GM18499 (cell line): ENCODE results near the gene NRAP.

ENCODE experiments used
- ATAC-seq: cut with Tn5 transposase; IDR thresholded peaks from one replicate; pipeline ENCODE4 v1.9.1; 2021; ENCODE audit warnings: moderate number of reproducible peaks; ENCODE audit not compliant: insufficient read depth, unreplicated experiment

The NRAP gene, protein sequence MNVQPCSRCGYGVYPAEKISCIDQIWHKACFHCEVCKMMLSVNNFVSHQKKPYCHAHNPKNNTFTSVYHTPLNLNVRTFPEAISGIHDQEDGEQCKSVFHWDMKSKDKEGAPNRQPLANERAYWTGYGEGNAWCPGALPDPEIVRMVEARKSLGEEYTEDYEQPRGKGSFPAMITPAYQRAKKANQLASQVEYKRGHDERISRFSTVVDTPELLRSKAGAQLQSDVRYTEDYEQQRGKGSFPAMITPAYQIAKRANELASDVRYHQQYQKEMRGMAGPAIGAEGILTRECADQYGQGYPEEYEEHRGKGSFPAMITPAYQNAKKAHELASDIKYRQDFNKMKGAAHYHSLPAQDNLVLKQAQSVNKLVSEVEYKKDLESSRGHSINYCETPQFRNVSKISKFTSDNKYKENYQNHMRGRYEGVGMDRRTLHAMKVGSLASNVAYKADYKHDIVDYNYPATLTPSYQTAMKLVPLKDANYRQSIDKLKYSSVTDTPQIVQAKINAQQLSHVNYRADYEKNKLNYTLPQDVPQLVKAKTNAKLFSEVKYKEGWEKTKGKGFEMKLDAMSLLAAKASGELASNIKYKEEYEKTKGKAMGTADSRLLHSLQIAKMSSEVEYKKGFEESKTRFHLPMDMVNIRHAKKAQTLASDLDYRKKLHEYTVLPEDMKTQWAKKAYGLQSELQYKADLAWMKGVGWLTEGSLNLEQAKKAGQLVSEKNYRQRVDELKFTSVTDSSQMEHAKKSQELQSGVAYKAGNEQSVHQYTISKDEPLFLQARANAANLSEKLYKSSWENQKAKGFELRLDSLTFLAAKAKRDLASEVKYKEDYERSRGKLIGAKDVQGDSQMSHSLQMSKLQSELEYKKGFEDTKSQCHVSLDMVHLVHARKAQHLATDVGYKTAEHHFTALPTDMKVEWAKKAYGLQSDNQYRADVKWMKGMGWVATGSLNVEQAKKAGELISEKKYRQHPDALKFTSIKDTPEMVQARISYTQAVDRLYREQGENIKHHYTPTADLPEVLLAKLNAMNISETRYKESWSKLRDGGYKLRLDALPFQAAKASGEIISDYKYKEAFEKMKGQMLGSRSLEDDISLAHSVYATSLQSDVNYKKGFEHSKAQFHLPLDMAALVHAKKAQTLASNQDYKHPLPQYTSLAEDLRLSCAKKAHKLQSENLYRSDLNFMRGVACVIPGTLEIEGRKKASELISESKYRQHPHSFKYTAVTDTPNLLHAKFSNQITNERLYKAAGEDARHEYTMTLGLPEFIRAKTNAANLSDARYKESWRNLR (N-terminal part only)

DNA sequence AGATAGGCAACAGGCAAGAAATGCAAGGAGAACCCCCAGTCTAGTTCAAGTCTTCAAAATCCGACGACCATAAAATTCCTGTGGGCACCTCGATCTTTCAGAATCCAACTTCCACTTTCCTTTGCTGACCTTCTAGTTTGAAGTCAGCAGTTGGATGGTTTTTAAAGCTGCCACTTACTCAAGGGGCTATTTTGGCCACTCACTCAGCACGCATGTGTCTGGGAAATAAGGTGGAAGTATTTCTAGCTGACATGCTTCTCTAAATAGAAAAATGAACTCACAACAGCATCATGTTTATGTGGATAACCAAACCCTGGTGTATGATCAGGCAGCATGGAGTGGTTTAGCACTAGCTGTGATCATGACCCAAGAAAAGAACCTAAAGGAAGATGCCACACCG is at the start of gene NRAP:
Gene NRAP, minus strand, starts transcription at position 134 of the 400 bp plus-strand sequence. CDS start 159 bp downstream, outside the sequence.
- ATAC-seq, result no peak

GRCh38 chr10:113713640-113713982 is 49.8 kb upstream of the NRAP start:
- ATAC-seq, result no peak

- no peak for ATAC-seq
Observed at GRCh38 chr10:113712755-113713639, 49.2 kb upstream of the NRAP start.

- no peak for ATAC-seq
Observed at GRCh38 chr10:113712024-113712423, 48.2 kb upstream of the NRAP start.

DNA sequence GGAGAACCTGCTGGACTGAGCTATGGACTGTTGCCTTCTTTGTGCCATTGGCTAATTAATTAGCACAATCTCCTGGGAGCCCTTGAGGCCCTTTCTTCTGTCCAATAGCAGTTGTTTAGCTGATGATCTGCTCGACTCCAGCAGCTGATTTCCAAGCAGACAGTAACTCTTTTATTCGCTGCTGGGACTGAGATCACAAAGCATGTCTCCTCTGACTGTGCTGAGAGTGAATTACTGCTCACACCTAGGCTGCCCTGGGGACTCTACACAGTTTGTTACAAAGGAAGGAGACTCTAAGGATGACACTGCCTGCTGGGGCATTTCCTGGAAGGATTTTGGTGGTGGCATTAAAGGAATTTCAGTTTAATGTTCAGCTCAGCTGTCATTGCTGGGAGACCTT is 47.3 kb upstream of the NRAP start:
- ATAC-seq, result no peak

GRCh38 chr10:113709221-113709838 is 45.5 kb upstream of the NRAP start:
- no peak for ATAC-seq

- no peak for ATAC-seq
Observed at GRCh38 chr10:113708640-113709039, 44.8 kb upstream of the NRAP start.

DNA sequence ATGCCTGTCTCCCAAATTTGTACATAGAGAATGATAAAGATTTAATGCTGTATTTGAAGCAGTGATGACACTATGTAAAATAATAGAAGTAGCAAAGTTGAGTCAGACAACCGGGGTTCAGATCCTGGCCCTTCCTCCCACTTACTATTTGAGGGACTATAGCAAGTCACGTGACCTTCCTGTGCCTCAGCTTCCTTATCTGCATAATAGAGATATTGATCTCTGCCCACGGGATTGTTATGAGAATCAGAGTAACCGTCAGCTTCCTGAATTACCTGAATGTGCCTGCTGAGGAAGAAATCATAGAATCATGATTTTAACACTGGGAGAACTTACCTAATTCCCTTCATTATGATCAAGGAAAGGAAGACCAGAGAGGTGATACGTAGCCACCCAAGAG is 42.8 kb upstream of the NRAP start:
- ATAC-seq, result no peak

DNA sequence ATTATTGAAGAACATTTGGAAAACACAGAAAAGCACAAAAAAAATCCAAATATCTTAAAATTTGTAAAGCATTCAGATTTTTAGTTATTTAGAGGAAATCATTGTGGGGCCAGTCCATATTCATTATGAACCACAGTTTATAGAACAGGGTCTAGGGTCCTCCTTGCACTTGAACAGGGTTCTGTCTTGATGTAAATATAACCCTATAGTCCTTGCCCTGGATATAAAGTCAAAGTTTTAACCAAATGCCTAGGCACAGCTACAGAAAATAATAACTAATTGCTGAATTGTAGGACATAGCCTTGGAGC is 41.5 kb upstream of the NRAP start:
- ATAC-seq, result no peak

- no peak for ATAC-seq
Observed at GRCh38 chr10:113704637-113705343, 40.9 kb upstream of the NRAP start.

DNA sequence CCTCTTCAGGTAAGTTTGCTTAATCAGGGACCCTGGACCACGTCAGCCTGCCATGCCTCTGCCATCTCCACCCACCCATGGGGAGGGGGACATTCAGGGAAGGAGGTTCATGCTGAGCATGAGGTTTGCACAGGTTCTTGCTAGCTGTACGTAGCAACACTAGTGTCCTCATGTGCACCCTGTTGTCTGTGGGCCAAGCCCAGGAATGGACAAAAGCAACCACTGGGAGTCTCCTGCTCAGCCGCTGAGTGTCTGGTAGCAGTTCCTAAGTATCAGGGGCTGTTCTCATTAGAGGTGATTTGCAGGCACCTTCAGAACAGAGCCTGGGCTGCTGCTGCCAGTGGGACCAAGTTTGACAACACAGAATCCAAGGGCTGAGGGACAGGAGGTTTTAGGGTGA is 33.8 kb upstream of the NRAP start:
- no peak for ATAC-seq

- no peak for ATAC-seq
Observed at GRCh38 chr10:113695691-113696090, 31.9 kb upstream of the NRAP start.

DNA sequence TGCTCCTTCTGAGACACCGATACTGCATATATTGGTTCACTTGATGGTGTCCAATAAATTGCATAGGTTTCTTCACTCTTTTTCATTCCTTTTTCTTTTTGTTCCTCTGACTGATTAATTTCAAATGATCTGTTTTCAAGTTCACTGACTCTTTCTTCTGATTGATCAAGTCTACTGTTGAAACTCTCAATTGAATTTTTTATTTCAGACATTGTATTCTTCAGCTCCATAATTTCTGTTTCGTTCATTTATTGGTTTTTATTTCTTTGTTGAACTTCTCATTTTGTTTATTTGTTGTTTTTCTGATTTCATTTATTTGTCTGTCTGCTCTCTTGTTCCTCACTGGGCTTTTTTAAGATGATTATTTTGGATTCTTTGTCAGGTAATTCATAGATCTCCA is 29.5 kb upstream of the NRAP start:
- no peak for ATAC-seq

DNA sequence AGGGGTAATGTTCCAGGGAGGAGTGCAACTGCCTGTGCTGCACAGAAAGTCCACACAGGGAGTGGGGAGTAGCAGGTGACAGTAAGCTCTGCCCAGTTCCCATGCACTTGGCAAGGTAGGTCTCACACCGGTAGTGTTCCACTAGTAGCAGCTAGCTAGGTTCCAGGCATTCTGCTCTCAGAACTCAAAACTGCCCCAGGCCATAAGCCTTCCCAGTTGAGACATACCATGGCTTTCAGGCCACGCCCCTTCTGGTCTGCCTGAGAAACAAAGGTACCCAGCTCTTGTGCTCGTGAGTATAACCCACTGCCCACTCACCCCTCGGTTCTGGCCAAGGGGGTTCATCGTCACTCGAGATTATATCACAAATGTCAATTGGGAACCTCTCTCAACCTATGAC is 28.4 kb upstream of the NRAP start:
- no peak for ATAC-seq

- ATAC-seq, result no peak
Observed at GRCh38 chr10:113691381-113691780, 27.5 kb upstream of the NRAP start.

DNA sequence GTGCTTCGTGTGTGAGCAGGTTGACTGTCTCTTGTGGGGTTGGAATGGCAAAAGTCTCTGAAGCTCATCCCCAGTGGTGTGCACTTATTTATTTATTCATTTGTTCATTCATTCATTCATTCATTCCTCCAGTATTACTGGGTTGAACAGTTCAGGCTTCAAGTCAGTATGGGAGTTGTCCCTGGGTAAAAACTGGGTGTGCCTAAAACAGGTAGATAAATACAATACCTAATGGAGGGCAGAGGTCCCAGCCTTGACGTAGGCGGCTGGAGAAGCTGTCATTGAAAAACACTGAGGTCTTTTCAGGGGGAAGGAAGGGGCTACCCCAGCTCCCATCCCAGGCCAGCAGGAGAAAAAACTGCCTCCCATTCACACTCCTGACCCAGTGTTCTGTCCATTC is 26.9 kb upstream of the NRAP start:
- no peak for ATAC-seq

DNA sequence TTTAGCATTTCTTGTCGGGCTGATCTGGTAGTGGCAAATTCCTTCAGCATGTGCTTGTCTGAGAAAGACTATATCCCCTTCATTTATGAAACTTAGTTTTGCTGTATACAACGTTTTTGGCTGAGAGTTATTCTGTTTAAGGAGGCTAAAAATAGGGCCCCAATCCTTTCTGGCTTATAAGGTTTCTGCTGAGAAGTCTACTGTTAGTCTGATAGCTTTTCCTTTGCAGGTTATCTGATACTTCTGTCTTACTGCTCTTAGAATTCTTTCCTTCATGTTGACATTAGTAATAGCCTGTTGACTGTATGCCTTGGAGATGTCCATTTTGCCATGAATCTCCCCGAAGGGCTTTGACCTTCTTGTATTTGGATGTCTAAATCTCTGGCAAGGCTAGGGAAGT is 25.7 kb upstream of the NRAP start:
- ATAC-seq, result no peak

GRCh38 chr10:113689057-113689456 is 25.2 kb upstream of the NRAP start:
- no peak for ATAC-seq

GRCh38 chr10:113687037-113687436 is 23.2 kb upstream of the NRAP start:
- ATAC-seq, result no peak
